HCT116 (cell line): ENCODE data around the gene GABRB3. TPM values are rescaled to one million over a fixed set of nuclear protein-coding genes. Genes with fewer than 3 reads are reported as not detected.

Experiments used
- ATAC-seq: fragments of 200-7000 bp; cut with Tn5 transposase; 2 replicates; pipeline ENCODE4 v1.9.1; 2020; ENCODE audit warnings: mild to moderate bottlenecking, moderate library complexity
- BruUV-seq: library from RNA; stranded (reverse); fragments of 400-500 nt; replicated peaks from 2 replicates; lab custom pipeline; 2021; lab: Mats Ljungman, UMichigan
- CTCF ChIA-PET: fragments of 300-600 bp; sonication (Branson Sonifier 250); formaldehyde crosslinking; loops from one replicate; lab custom pipeline; 2021; ENCODE audit warnings: antibody characterized with exemption; lab: Charles Lee
- POLR2A ChIA-PET: fragments of 300-600, 350-600 bp; sonication (Branson Sonifier 250); formaldehyde crosslinking; loops from one replicate; lab custom pipeline; 2021; ENCODE audit warnings: antibody characterized with exemption; lab: Charles Lee
- RAD21 ChIA-PET, 2 experiments: fragments of 300-600 bp; sonication (Branson Sonifier 250); formaldehyde crosslinking; loops; one replicate each; lab custom pipeline; 2023; ENCODE audit warnings: low total read pairs in 2 of 2; ENCODE audit not compliant: uncharacterized antibody in 2 of 2, unreplicated experiment in 2 of 2, low non-redundant PET in 1 of 2; lab: Charles Lee
- DNase-seq: peaks from one replicate; pipeline ENCODE4 v3.0.0-alpha.2; 2010; ENCODE audit warnings: low read depth, low spot score
- H2AFZ ChIP-seq: fragments of 200-600 bp; shearing (Covaris generic), sonication (generic); 2 replicates; pipeline ENCODE4 v1.6.1; 2017; ENCODE audit warnings: low read depth, mixed run types, mixed read lengths, antibody characterized with exemption, low read length; ENCODE audit not compliant: poor library complexity, severe bottlenecking
- H3K27ac ChIP-seq: 2 replicates; pipeline ENCODE4 v1.5.1; 2012; ENCODE audit warnings: low read depth, low read length
- H3K27me3 ChIP-seq: fragments of 200-600 bp; sonication (generic); 2 replicates; pipeline ENCODE4 v1.6.1; 2016; ENCODE audit warnings: mixed run types, low read length, mixed read lengths; ENCODE audit not compliant: insufficient read depth
- H3K36me3 ChIP-seq, 2 experiments: fragments of 200-500 bp in 1 of 2; fragments of 200-600 bp in 1 of 2; sonication (Bioruptor generic) in 1 of 2; sonication (generic) in 1 of 2; 2 replicates each; pipeline versions ENCODE4 v1.5.1 to v1.6.1; 2014 to 2016; ENCODE audit warnings: low read length in 2 of 2, inconsistent platforms in 1 of 2, mixed read lengths in 1 of 2, mixed run types in 1 of 2; ENCODE audit not compliant: insufficient read depth in 2 of 2, control insufficient read depth in 1 of 2
- H3K4me1 ChIP-seq, 2 experiments: fragments of 200-600 bp in 1 of 2; sonication (generic) in 1 of 2; 2 replicates each; pipeline versions ENCODE4 v1.5.1 to v1.6.1; 2012 to 2017; ENCODE audit warnings: low read length in 2 of 2, inconsistent platforms in 1 of 2, mild to moderate bottlenecking in 1 of 2, mixed read lengths in 1 of 2, mixed run types in 1 of 2, moderate library complexity in 1 of 2; ENCODE audit not compliant: insufficient read depth in 2 of 2, control insufficient read depth in 1 of 2
- H3K4me2 ChIP-seq: fragments of 200-600 bp; sonication (generic); 2 replicates; pipeline ENCODE4 v1.6.1; 2017; ENCODE audit warnings: mixed run types, low read length, mixed read lengths
- H3K4me3 ChIP-seq, 2 experiments: fragments of 200-600 bp in 1 of 2; sonication (generic) in 1 of 2; replicated peaks in 1 of 2; 2 replicates each; pipeline ENCODE4 v1.5.1; 2011 to 2016; ENCODE audit warnings: low read length in 2 of 2, control low read depth in 1 of 2, low read depth in 1 of 2, mild to moderate bottlenecking in 1 of 2, mixed read lengths in 1 of 2, mixed run types in 1 of 2
- H3K79me2 ChIP-seq: fragments of 200-600 bp; sonication (generic); 2 replicates; pipeline ENCODE4 v1.6.1; 2017; ENCODE audit warnings: mild to moderate bottlenecking, mixed run types, low read length, moderate library complexity, mixed read lengths; ENCODE audit not compliant: insufficient read depth
- H3K9ac ChIP-seq: fragments of 200-600 bp; sonication (generic); 2 replicates; pipeline ENCODE4 v1.6.1; 2016; ENCODE audit warnings: low read length, mixed read lengths
- H3K9me2 ChIP-seq: fragments of 200-600 bp; sonication (generic), shearing (Covaris generic); 2 replicates; pipeline ENCODE4 v1.6.1; 2017; ENCODE audit warnings: mixed run types, mild to moderate bottlenecking, moderate library complexity; ENCODE audit not compliant: insufficient read depth
- H3K9me3 ChIP-seq, 2 experiments: fragments of 200-500 bp in 1 of 2; fragments of 200-600 bp in 1 of 2; sonication (Bioruptor generic) in 1 of 2; sonication (generic) in 1 of 2; 2 replicates each; pipeline ENCODE4 v1.6.1; 2014 to 2017; ENCODE audit warnings: low read length in 2 of 2, mixed read lengths in 2 of 2, inconsistent platforms in 1 of 2, low read depth in 1 of 2, mild to moderate bottlenecking in 1 of 2, mixed run types in 1 of 2, moderate library complexity in 1 of 2; ENCODE audit not compliant: control insufficient read depth in 1 of 2, insufficient read depth in 1 of 2
- H4K20me1 ChIP-seq: fragments of 200-600 bp; sonication (generic), shearing (Covaris generic); 2 replicates; pipeline ENCODE4 v1.6.1; 2017; ENCODE audit warnings: mixed run types, mild to moderate bottlenecking, moderate library complexity; ENCODE audit not compliant: insufficient read depth
- CBX3 ChIP-seq: IDR thresholded peaks from 2 replicates; pipeline ENCODE4 v1.6.1; 2012; ENCODE audit warnings: low read depth
- CTCF ChIP-seq, 3 experiments: fragments of 200-600 bp in 1 of 3; sonication (generic) in 1 of 3; IDR thresholded peaks in 2 of 3; conservative IDR thresholded peaks in 1 of 3; 2 replicates each; pipeline ENCODE4 v1.5.1; 2012 to 2017; ENCODE audit warnings: low read depth in 2 of 3, low read length in 2 of 3, antibody characterized with exemption in 1 of 3, borderline replicate concordance in 1 of 3, control low read depth in 1 of 3, mild to moderate bottlenecking in 1 of 3, mixed read lengths in 1 of 3, mixed run types in 1 of 3, moderate library complexity in 1 of 3; ENCODE audit not compliant: insufficient read depth in 1 of 3
- EGR1 ChIP-seq: IDR thresholded peaks from 2 replicates; pipeline ENCODE4 v1.6.1; 2012; ENCODE audit warnings: low read depth
- ELF1 ChIP-seq: IDR thresholded peaks from 2 replicates; pipeline ENCODE4 v1.6.1; 2012; ENCODE audit warnings: low read depth, borderline replicate concordance
- EZH2 ChIP-seq: fragments of 200-600 bp; sonication (generic); IDR thresholded peaks from 2 replicates; pipeline ENCODE4 v1.6.1; 2017; ENCODE audit warnings: antibody characterized with exemption, mixed run types
- JUND ChIP-seq: IDR thresholded peaks from 2 replicates; pipeline ENCODE4 v1.6.1; 2012
- MAX ChIP-seq: IDR thresholded peaks from 2 replicates; pipeline ENCODE4 v1.6.1; 2012
- POLR2A ChIP-seq: IDR thresholded peaks from 2 replicates; pipeline ENCODE4 v1.7.0; 2011; ENCODE audit warnings: borderline replicate concordance; ENCODE audit not compliant: insufficient read depth, insufficient read length; ENCODE audit errors: extremely low read depth
- REST ChIP-seq: IDR thresholded peaks from 2 replicates; pipeline ENCODE4 v1.6.1; 2012; ENCODE audit warnings: low read depth
- SP1 ChIP-seq: IDR thresholded peaks from 2 replicates; pipeline ENCODE4 v1.6.1; 2012; ENCODE audit warnings: low read depth
- SRF ChIP-seq: IDR thresholded peaks from 2 replicates; pipeline ENCODE4 v1.6.1; 2012; ENCODE audit warnings: low read depth
- TCF7L2 ChIP-seq: IDR thresholded peaks from 2 replicates; pipeline ENCODE4 v1.7.0; 2011; ENCODE audit warnings: borderline replicate concordance, inconsistent platforms; ENCODE audit not compliant: insufficient read depth, insufficient read length; ENCODE audit errors: extremely low read depth
- YY1 ChIP-seq: IDR thresholded peaks from 2 replicates; pipeline ENCODE4 v1.6.1; 2011; ENCODE audit warnings: low read length, low read depth, moderate library complexity, mild to moderate bottlenecking; ENCODE audit not compliant: insufficient replicate concordance; ENCODE audit errors: extremely low read depth
- intact Hi-C: fragments of 100-400 bp; cut with micrococcal nuclease; formaldehyde crosslinking; loops from 2 replicates; pipeline ENCODE4 v1.10.0; 2022
- total RNA-seq: library from RNA; stranded (reverse); gene quantifications from one replicate; pipeline ENCODE4 v1.2.1, GENCODE V29; 2021; ENCODE audit not compliant: unreplicated experiment

Gene GABRB3
- total RNA-seq, 1 experiment from 2014 or later: 0.52 TPM

GRCh38 chr15:26644948-26645347 is 127.9 kb downstream of the GABRB3 start:
- no peak overlapping the region for H3K4me3 ChIP-seq
- no peak for TF ChIP-seq MAX
- no peak for TF ChIP-seq SP1
- TF ChIP-seq EGR1: no peak
- no peak for TF ChIP-seq POLR2A
- no peak for TF ChIP-seq EZH2
- no peak for TF ChIP-seq JUND
- no peak for TF ChIP-seq CTCF (IDR thresholded peaks at IDR 0.05 in 2 of 3, conservative IDR thresholded peaks at IDR 0.05 in 1 of 3; ENCODE audit: borderline replicate concordance in 1 of 3, insufficient read depth in 1 of 3, low read depth in 2 of 3, low read length in 2 of 3)
- TF ChIP-seq REST: no peak
- no peak for TF ChIP-seq SRF
- no peak for TF ChIP-seq YY1
- TF ChIP-seq CBX3: no peak
- no peak for TF ChIP-seq ELF1
- TF ChIP-seq TCF7L2: no peak
- TF ChIP-seq, all 23 proteins: peak for 0
- Histone ChIP-seq H3K36me3 (no peaks in the 10 kb centered on the region), H3K4me1 (no peaks in the 10 kb centered on the region), H2AFZ (no peak overlapping the region), H3K27me3 (no peaks in the 10 kb centered on the region), H3K9me2 (no peaks in the 10 kb centered on the region), H3K4me2 (no peak overlapping the region), H3K27ac (no peak overlapping the region), H4K20me1 (no peaks in the 10 kb centered on the region), H3K79me2 (no peaks in the 10 kb centered on the region), H3K9ac (no peak overlapping the region), H3K9me3 (peaks cover 4 to 32% of the 10 kb centered on the region in 2 experiments; a peak in 2 of 4 replicates)
- ChIA-PET CTCF (no interaction called here), POLR2A (no interaction called here), RAD21 (no interaction called here)
- no TSS peak for BruUV-seq
- intact Hi-C loops: no loop called here
- ATAC-seq (no peak), DNase-seq (no peak)
